ENCODE data around the gene LY6G5B. TPM values are rescaled to one million over a fixed set of nuclear protein-coding genes. Genes with fewer than 3 reads are reported as not detected.

LY6G5B gene
- total and polyA plus RNA-seq, 2 donors (not counting 3 experiments of a cell fraction or from before 2014, with no cell fraction given) = 15.4 to 25.0 TPM

GRCh38 chr6:31676904-31677303, 7.1 kb downstream of the LY6G5B start:
- Histone ChIP-seq H3K9ac (replicated peaks; ENCODE audit: extremely low read depth, insufficient read depth, low read length) (no peak overlapping the region), H3K4me1 (ENCODE audit: control insufficient read depth, extremely low read depth, insufficient read depth, low read length) (peaks cover 8% of the 10 kb centered on the region), H3K79me2 (ENCODE audit: control insufficient read depth, insufficient read depth, low read length) (no peaks in the 10 kb centered on the region), H2AFZ (ENCODE audit: low read depth, low read length) (no peak overlapping the region), H3K4me3 (replicated peaks in 1 of 3; ENCODE audit: insufficient read depth in 1 of 3, low read depth in 1 of 3, low read length in 3 of 3) (no peak overlapping the region), H3K9me3 (replicated peaks; ENCODE audit: control insufficient read depth, insufficient read depth, low read length) (no peaks in the 10 kb centered on the region), H3K27ac (ENCODE audit: insufficient read depth, low read depth, low read length) (no peak overlapping the region), H3K4me2 (ENCODE audit: insufficient read depth, low read length) (no peak overlapping the region), H4K20me1 (replicated peaks; ENCODE audit: control insufficient read depth, extremely low read depth, insufficient read depth, low read length) (no peaks in the 10 kb centered on the region), H3K36me3 (ENCODE audit: control insufficient read depth in 2 of 2, extremely low read depth in 1 of 2, insufficient read depth in 2 of 2, low read length in 2 of 2) (peaks cover 2 to 11% of the 10 kb centered on the region in 2 experiments), H3K9me1 (replicated peaks; ENCODE audit: control insufficient read depth, extremely low read depth, insufficient read depth, low read length) (no peaks in the 10 kb centered on the region), H3K27me3 (ENCODE audit: control insufficient read depth in 2 of 2, insufficient read depth in 2 of 2, low read length in 2 of 2) (no peaks in the 10 kb centered on the region)
- CTCF ChIA-PET = no interaction called here
- FAIRE-seq (no peak), DNase-seq (ENCODE audit: low read depth, low spot score) (no peak)
- TF ChIP-seq POLR2A (IDR thresholded peaks at IDR 0.05; ENCODE audit: low read depth, low read length) (no peak), FOS (IDR thresholded peaks at IDR 0.05; ENCODE audit: borderline replicate concordance, insufficient read depth, low read length) (no peak), EZH2 (IDR thresholded peaks at IDR 0.05; ENCODE audit: borderline replicate concordance, low read depth, low read length, severe bottlenecking) (no peak), POLR2AphosphoS5 (IDR thresholded peaks at IDR 0.05; ENCODE audit: insufficient read depth, low read depth, low read length) (no peak), JUN (IDR thresholded peaks at IDR 0.05; ENCODE audit: borderline replicate concordance, insufficient read depth, insufficient read length, low read depth) (no peak), GATA2 (IDR thresholded peaks at IDR 0.05; ENCODE audit: insufficient read depth, insufficient read length, low read depth, low read length) (no peak), MAX (IDR thresholded peaks at IDR 0.05; ENCODE audit: insufficient read depth, insufficient read length) (no peak), MYC (IDR thresholded peaks at IDR 0.05; ENCODE audit: low read depth, low read length) (no peak)
- TF ChIP-seq, protein P1, sequence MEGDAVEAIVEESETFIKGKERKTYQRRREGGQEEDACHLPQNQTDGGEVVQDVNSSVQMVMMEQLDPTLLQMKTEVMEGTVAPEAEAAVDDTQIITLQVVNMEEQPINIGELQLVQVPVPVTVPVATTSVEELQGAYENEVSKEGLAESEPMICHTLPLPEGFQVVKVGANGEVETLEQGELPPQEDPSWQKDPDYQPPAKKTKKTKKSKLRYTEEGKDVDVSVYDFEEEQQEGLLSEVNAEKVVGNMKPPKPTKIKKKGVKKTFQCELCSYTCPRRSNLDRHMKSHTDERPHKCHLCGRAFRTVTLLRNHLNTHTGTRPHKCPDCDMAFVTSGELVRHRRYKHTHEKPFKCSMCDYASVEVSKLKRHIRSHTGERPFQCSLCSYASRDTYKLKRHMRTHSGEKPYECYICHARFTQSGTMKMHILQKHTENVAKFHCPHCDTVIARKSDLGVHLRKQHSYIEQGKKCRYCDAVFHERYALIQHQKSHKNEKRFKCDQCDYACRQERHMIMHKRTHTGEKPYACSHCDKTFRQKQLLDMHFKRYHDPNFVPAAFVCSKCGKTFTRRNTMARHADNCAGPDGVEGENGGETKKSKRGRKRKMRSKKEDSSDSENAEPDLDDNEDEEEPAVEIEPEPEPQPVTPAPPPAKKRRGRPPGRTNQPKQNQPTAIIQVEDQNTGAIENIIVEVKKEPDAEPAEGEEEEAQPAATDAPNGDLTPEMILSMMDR (IDR thresholded peaks at IDR 0.05; ENCODE audit: extremely low read depth in 1 of 2, insufficient read depth in 1 of 2, low read depth in 1 of 2, low read length in 2 of 2) = no peak
- dilution Hi-C loops (cut with MboI; ENCODE audit: extremely low pct_ligation_motif_present, low sequenced_read_pairs) (no loop called here), intact Hi-C loops (cut with micrococcal nuclease) (no loop called here)
- POLR2A ChIA-PET = no interaction called here
- no TSS peak for BruUV-seq (replicated peaks)
